Neural progenitor cell (in vitro differentiated cells): ENCODE measurements around the gene UPK3A. TPM values are rescaled to one million over a fixed set of nuclear protein-coding genes. Genes with fewer than 3 reads are reported as not detected.
A peak's percentile ranks its signal among the peaks of the same experiment; 100 is the strongest.

Experiments used
- DNase-seq: peaks from one replicate; pipeline ENCODE4 v3.0.0-alpha.2; 2016; ENCODE audit warnings: low spot score
- H2AFZ ChIP-seq: fragments of 200-600 bp; sonication (generic); replicated peaks from 2 replicates; pipeline ENCODE4 v1.6.1; 2016; ENCODE audit warnings: antibody characterized with exemption
- H3F3A ChIP-seq: fragments of 200-600 bp; sonication (generic); 2 replicates; pipeline ENCODE4 v1.6.1; 2016; ENCODE audit warnings: antibody characterized with exemption, low read depth
- H3K27ac ChIP-seq: fragments of 200-600 bp; sonication (generic); 2 replicates; pipeline ENCODE4 v1.5.1; 2016; ENCODE audit warnings: mild to moderate bottlenecking
- H3K27me3 ChIP-seq: fragments of 200-600 bp; sonication (generic); 2 replicates; pipeline ENCODE4 v1.6.1; 2016; ENCODE audit warnings: mild to moderate bottlenecking, moderate library complexity
- H3K36me3 ChIP-seq: fragments of 200-600 bp; sonication (generic); 2 replicates; pipeline ENCODE4 v1.5.1; 2016
- H3K4me1 ChIP-seq: fragments of 200-600 bp; sonication (generic); 2 replicates; pipeline ENCODE4 v1.6.1; 2016; ENCODE audit warnings: mixed run types
- H3K4me2 ChIP-seq: fragments of 200-600 bp; sonication (generic); 2 replicates; pipeline ENCODE4 v1.6.1; 2016
- H3K4me3 ChIP-seq: fragments of 200-600 bp; sonication (generic); 2 replicates; pipeline ENCODE4 v1.5.1; 2016
- H3K79me2 ChIP-seq: fragments of 200-600 bp; sonication (generic); 2 replicates; pipeline ENCODE4 v1.6.1; 2016; ENCODE audit warnings: low read depth
- H3K9ac ChIP-seq: fragments of 200-600 bp; sonication (generic); 2 replicates; pipeline ENCODE4 v1.6.1; 2016
- H3K9me3 ChIP-seq: fragments of 200-600 bp; sonication (generic); 2 replicates; pipeline ENCODE4 v1.5.1; 2016; ENCODE audit warnings: low read depth
- H4K20me1 ChIP-seq: fragments of 200-600 bp; sonication (generic); 2 replicates; pipeline ENCODE4 v1.6.1; 2016; ENCODE audit warnings: low read depth
- H3K27ac Mint-ChIP-seq: 3 replicates; pipeline ENCODE4 v1.8.0; 2021; ENCODE audit warnings: mixed read lengths
- H3K27me3 Mint-ChIP-seq: 2 replicates; pipeline ENCODE4 v1.8.0; 2022; ENCODE audit warnings: low read depth, mild to moderate bottlenecking, inconsistent platforms, moderate library complexity, mixed read lengths; ENCODE audit not compliant: insufficient read depth
- H3K36me3 Mint-ChIP-seq: 3 replicates; pipeline ENCODE4 v1.8.0; 2021; ENCODE audit warnings: mixed read lengths
- H3K4me1 Mint-ChIP-seq: 3 replicates; pipeline ENCODE4 v1.8.0; 2021; ENCODE audit warnings: mixed read lengths
- H3K4me3 Mint-ChIP-seq: 3 replicates; pipeline ENCODE4 v1.8.0; 2021; ENCODE audit warnings: mild to moderate bottlenecking, moderate library complexity, mixed read lengths
- H3K9me3 Mint-ChIP-seq: 3 replicates; pipeline ENCODE4 v1.8.0; 2020; ENCODE audit warnings: mixed read lengths
- CTCF ChIP-seq: fragments of 200-600 bp; sonication (generic); IDR thresholded peaks from 2 replicates; pipeline ENCODE4 v1.5.1; 2017; ENCODE audit warnings: antibody characterized with exemption, mild to moderate bottlenecking
- EZH2 ChIP-seq: fragments of 200-600 bp; sonication (generic); IDR thresholded peaks from 2 replicates; pipeline ENCODE4 v1.6.1; 2017; ENCODE audit warnings: antibody characterized with exemption, mild to moderate bottlenecking, moderate library complexity
- EZH2phosphoT487 ChIP-seq: fragments of 200-600 bp; sonication (generic); IDR thresholded peaks from 2 replicates; pipeline ENCODE4 v1.6.1; 2017; ENCODE audit warnings: antibody characterized with exemption
- total RNA-seq: library from RNA; depleted of rRNA; stranded (reverse); fragments of >200 nt; gene quantifications from 2 replicates; pipeline ENCODE4 v1.2.3, GENCODE V29; 2015; ENCODE audit warnings: low replicate concordance

UPK3A gene
- total RNA-seq, 1 donor from 2014 or later = not detected

GRCh38 chr22:45285263-45286058 lies 712 bp downstream of the UPK3A start:
- Histone ChIP-seq H3K27me3 (peaks cover 56% of the 10 kb centered on the region), H3K4me3 (peak overlapping the region; percentile 67), H3K36me3 (no peaks in the 10 kb centered on the region), H3K4me2 (peak overlapping the region; percentile 98), H4K20me1 (no peaks in the 10 kb centered on the region), H3F3A (peaks cover 4% of the 10 kb centered on the region), H3K9me3 (no peaks in the 10 kb centered on the region), H3K9ac (no peak overlapping the region), H3K4me1 (peaks cover 11% of the 10 kb centered on the region), H3K79me2 (no peaks in the 10 kb centered on the region), H3K27ac (no peak overlapping the region), H2AFZ (peak overlapping the region; percentile 98)
- Mint-ChIP-seq H3K27me3 (peaks cover 48% of the 10 kb centered on the region), H3K27ac (no peak overlapping the region), H3K4me3 (peak overlapping the region; percentile 73), H3K36me3 (no peaks in the 10 kb centered on the region), H3K4me1 (peaks cover 17% of the 10 kb centered on the region), H3K9me3 (no peaks in the 10 kb centered on the region)
- peak; percentile 36 for TF ChIP-seq CTCF
- no peak for TF ChIP-seq EZH2phosphoT487
- peak; percentile 1 for TF ChIP-seq EZH2
- peak; percentile 64 for DNase-seq

- no peaks in the 10 kb centered on the region for H3K9me3 ChIP-seq
- H3F3A ChIP-seq = peaks cover 4% of the 10 kb centered on the region
- peaks cover 61% of the 10 kb centered on the region for H3K27me3 ChIP-seq
- no peak overlapping the region for H3K9ac ChIP-seq
- Mint-ChIP-seq H3K4me1 (peaks cover 17% of the 10 kb centered on the region), H3K27me3 (peaks cover 40% of the 10 kb centered on the region), H3K36me3 (no peaks in the 10 kb centered on the region), H3K27ac (no peak overlapping the region), H3K9me3 (no peaks in the 10 kb centered on the region), H3K4me3 (no peak overlapping the region)
- no peak for DNase-seq
- H3K36me3 ChIP-seq = no peaks in the 10 kb centered on the region
- H3K4me3 ChIP-seq = no peak overlapping the region
- H3K79me2 ChIP-seq = no peaks in the 10 kb centered on the region
- no peak overlapping the region for H3K27ac ChIP-seq
- H3K4me2 ChIP-seq = no peak overlapping the region
- no peak overlapping the region for H2AFZ ChIP-seq
- H3K4me1 ChIP-seq = peaks cover 16% of the 10 kb centered on the region
- H4K20me1 ChIP-seq = no peaks in the 10 kb centered on the region
- TF ChIP-seq EZH2phosphoT487 (no peak), CTCF (no peak), EZH2 (no peak)
Measured at GRCh38 chr22:45286854-45287551, 2.3 kb downstream of the UPK3A start.

GRCh38 chr22:45290410-45290936 lies 5.7 kb downstream of the UPK3A start:
- H3K79me2 ChIP-seq = no peaks in the 10 kb centered on the region
- Mint-ChIP-seq H3K36me3 (no peaks in the 10 kb centered on the region), H3K4me1 (peaks cover 12% of the 10 kb centered on the region), H3K4me3 (no peak overlapping the region), H3K27ac (no peak overlapping the region), H3K9me3 (no peaks in the 10 kb centered on the region), H3K27me3 (peaks cover 20% of the 10 kb centered on the region)
- peak; percentile 69 for DNase-seq
- no peaks in the 10 kb centered on the region for H3K36me3 ChIP-seq
- peaks cover 10% of the 10 kb centered on the region for H3K4me1 ChIP-seq
- no peak overlapping the region for H3K9ac ChIP-seq
- H3K4me2 ChIP-seq = no peak overlapping the region
- H3F3A ChIP-seq = no peaks in the 10 kb centered on the region
- no peaks in the 10 kb centered on the region for H4K20me1 ChIP-seq
- H3K27me3 ChIP-seq = peaks cover 26% of the 10 kb centered on the region
- H3K4me3 ChIP-seq = no peak overlapping the region
- TF ChIP-seq CTCF = no peak
- TF ChIP-seq EZH2 = no peak
- TF ChIP-seq EZH2phosphoT487 = no peak
- H2AFZ ChIP-seq = no peak overlapping the region
- H3K27ac ChIP-seq = no peak overlapping the region
- no peaks in the 10 kb centered on the region for H3K9me3 ChIP-seq
